ENCODE measurements around the gene SPATA13. TPM values are rescaled to one million over a fixed set of nuclear protein-coding genes. Genes with fewer than 3 reads are reported as not detected.
"Not testable (repeated sequence)": the region's sequence is repeated elsewhere in the genome, so short reads cannot be mapped to it uniquely, and the experiment has no call there.

The SPATA13 gene
- total RNA-seq (2014; rRNA removed; shearing (Covaris generic)) = 2.9 and 14.6 TPM in 2 replicates

GRCh38 chr13:24160458-24161009, at the start of gene SPATA13:
TSS of gene SPATA13 (plus strand) at chr13:24160720. CDS start at chr13:24222930, 62,210 bp downstream.
- peak; percentile 90 for DNase-seq (ENCODE audit: low read depth)

- DNase-seq (ENCODE audit: low read depth) = no peak
Measured at GRCh38 chr13:24112791-24113190, 47.7 kb upstream of the SPATA13 start.

GRCh38 chr13:24115671-24116070, 44.8 kb upstream of the SPATA13 start:
- no peak for DNase-seq (ENCODE audit: low read depth)

GRCh38 chr13:24116131-24116530, 44.4 kb upstream of the SPATA13 start:
- DNase-seq (ENCODE audit: low read depth) = no peak

GRCh38 chr13:24118576-24118975, 41.9 kb upstream of the SPATA13 start:
- DNase-seq (ENCODE audit: low read depth) = no peak

- DNase-seq (ENCODE audit: low read depth) = no peak
Measured at GRCh38 chr13:24119626-24120508, 40.7 kb upstream of the SPATA13 start.

- not testable (repeated sequence) for DNase-seq (ENCODE audit: low read depth)
Measured at GRCh38 chr13:24122045-24122444, 38.5 kb upstream of the SPATA13 start.

- DNase-seq (ENCODE audit: low read depth) = no peak
Measured at GRCh38 chr13:24122569-24122968, 38.0 kb upstream of the SPATA13 start.

- no peak for DNase-seq (ENCODE audit: low read depth)
Measured at GRCh38 chr13:24123761-24124160, 36.8 kb upstream of the SPATA13 start.

GRCh38 chr13:24124789-24125476, 35.6 kb upstream of the SPATA13 start:
- no peak for DNase-seq (ENCODE audit: low read depth)

- no peak for DNase-seq (ENCODE audit: low read depth)
Measured at GRCh38 chr13:24127116-24127631, 33.3 kb upstream of the SPATA13 start.

GRCh38 chr13:24128112-24128511, 32.4 kb upstream of the SPATA13 start:
- no peak for DNase-seq (ENCODE audit: low read depth)

GRCh38 chr13:24128962-24129361, 31.6 kb upstream of the SPATA13 start:
- no peak for DNase-seq (ENCODE audit: low read depth)

GRCh38 chr13:24129914-24130774, 30.4 kb upstream of the SPATA13 start:
- no peak for DNase-seq (ENCODE audit: low read depth)

GRCh38 chr13:24131749-24132148, 28.8 kb upstream of the SPATA13 start:
- DNase-seq (ENCODE audit: low read depth) = no peak

- no peak for DNase-seq (ENCODE audit: low read depth)
Measured at GRCh38 chr13:24133021-24133795, 27.3 kb upstream of the SPATA13 start.

GRCh38 chr13:24134231-24134630, 26.3 kb upstream of the SPATA13 start:
- no peak for DNase-seq (ENCODE audit: low read depth)

GRCh38 chr13:24134757-24135156, 25.8 kb upstream of the SPATA13 start:
- DNase-seq (ENCODE audit: low read depth) = no peak

GRCh38 chr13:24135674-24136300, 24.7 kb upstream of the SPATA13 start:
- peak; percentile 20 for DNase-seq (ENCODE audit: low read depth)

GRCh38 chr13:24138911-24139310, 21.6 kb upstream of the SPATA13 start:
- no peak for DNase-seq (ENCODE audit: low read depth)
